GM12878 (cell line): ENCODE results near the gene CBX2. TPM values are rescaled to one million over a fixed set of nuclear protein-coding genes. Genes with fewer than 3 reads are reported as not detected.

Experiments used
- ATAC-seq: fragments of 200-7000 bp; cut with Tn5 transposase; 3 replicates; pipeline ENCODE4 v1.9.1; 2020; ENCODE audit warnings: mild to moderate bottlenecking, moderate library complexity
- BruUV-seq: library from RNA; stranded (reverse); fragments of 400-500 nt; replicated peaks from 2 replicates; lab custom pipeline; 2021; lab: Mats Ljungman, UMichigan
- CTCF ChIA-PET: fragments of 300-600 bp; sonication (Branson Sonifier 250); formaldehyde crosslinking; extraction: SDS; loops from one replicate; lab custom pipeline; 2021; ENCODE audit warnings: inconsistent platforms; lab: Yijun Ruan, JAX
- POLR2A ChIA-PET: fragments of 350-600 bp; formaldehyde crosslinking; extraction: SDS; loops from one replicate; lab custom pipeline; 2021; ENCODE audit warnings: inconsistent platforms; lab: Charles Lee
- RAD21 ChIA-PET: fragments of 300-600 bp; sonication (Branson Sonifier 250); formaldehyde crosslinking; loops from one replicate; lab custom pipeline; 2023; ENCODE audit warnings: antibody characterized with exemption; ENCODE audit not compliant: unreplicated experiment; lab: Charles Lee
- SMC1A ChIA-PET: fragments of 300-600 bp; sonication (Branson Sonifier 250); formaldehyde crosslinking; loops from one replicate; lab custom pipeline; 2023; ENCODE audit not compliant: unreplicated experiment, uncharacterized antibody; lab: Charles Lee
- DNase-seq: peaks from one replicate; pipeline ENCODE4 v3.0.0-alpha.2; 2011; ENCODE audit warnings: low read depth, low spot score
- FAIRE-seq: peaks from 3 replicates; lab custom pipeline; 2011; peaks lifted over from hg19 to GRCh38; lab: Jason Lieb, UNC
- H2AFZ ChIP-seq: 2 replicates; pipeline ENCODE4 v1.6.0; 2011; ENCODE audit warnings: low read depth, low read length, control low read depth; ENCODE audit not compliant: control insufficient read depth
- H3K27ac ChIP-seq: 2 replicates; pipeline ENCODE4 v1.5.1; 2011; ENCODE audit warnings: control low read depth; ENCODE audit not compliant: control insufficient read depth, insufficient read depth
- H3K27me3 ChIP-seq, 2 experiments: replicated peaks in 1 of 2; 2 replicates each; pipeline versions ENCODE4 v1.6.0 to v1.6.1; 2011; ENCODE audit warnings: low read length in 1 of 2; ENCODE audit not compliant: control insufficient read depth in 2 of 2, insufficient read depth in 2 of 2
- H3K36me3 ChIP-seq, 2 experiments: 2 replicates each; pipeline ENCODE4 v1.5.1; 2011; ENCODE audit warnings: low read length in 1 of 2; ENCODE audit not compliant: control insufficient read depth in 2 of 2, insufficient read depth in 2 of 2
- H3K4me1 ChIP-seq: 2 replicates; pipeline ENCODE4 v1.6.1; 2011; ENCODE audit warnings: mild to moderate bottlenecking, low read length, moderate library complexity, mixed read lengths; ENCODE audit not compliant: control insufficient read depth, insufficient read depth
- H3K4me2 ChIP-seq: 2 replicates; pipeline ENCODE4 v1.6.0; 2011; ENCODE audit warnings: control low read depth; ENCODE audit not compliant: control insufficient read depth, insufficient read depth
- H3K4me3 ChIP-seq: fragments of 200-600 bp; sonication (generic); 2 replicates; pipeline ENCODE4 v1.5.1; 2016
- H3K79me2 ChIP-seq: 2 replicates; pipeline ENCODE4 v1.6.0; 2011; ENCODE audit warnings: low read length; ENCODE audit not compliant: control insufficient read depth, insufficient read depth
- H3K9ac ChIP-seq: 2 replicates; pipeline ENCODE4 v1.8.0; 2011; ENCODE audit warnings: low read length, control low read depth, mixed read lengths; ENCODE audit not compliant: control insufficient read depth, insufficient read depth
- H3K9me3 ChIP-seq: replicated peaks from 3 replicates; pipeline ENCODE4 v1.5.1; 2011; ENCODE audit warnings: mild to moderate bottlenecking, low read length; ENCODE audit not compliant: control insufficient read depth, insufficient read depth
- H4K20me1 ChIP-seq: 2 replicates; pipeline ENCODE4 v1.6.0; 2011; ENCODE audit not compliant: control insufficient read depth, insufficient read depth
- ATF3 ChIP-seq: IDR thresholded peaks from 2 replicates; pipeline ENCODE4 v1.6.1; 2011; ENCODE audit warnings: low read depth, mild to moderate bottlenecking, low read length, moderate library complexity, borderline replicate concordance; ENCODE audit errors: extremely low read depth
- BMI1 ChIP-seq: fragments of 450-650 bp; IDR thresholded peaks from 2 replicates; pipeline ENCODE4 v1.6.1; 2016; ENCODE audit warnings: mild to moderate bottlenecking, moderate library complexity, borderline replicate concordance
- IKZF2 ChIP-seq, 2 experiments: fragments of 450-650 bp; IDR thresholded peaks; 2 replicates each; pipeline ENCODE4 v1.6.1; 2017; ENCODE audit warnings: mild to moderate bottlenecking in 2 of 2, moderate library complexity in 2 of 2
- PAX8 ChIP-seq: fragments of 450-650 bp; IDR thresholded peaks from 2 replicates; pipeline ENCODE4 v1.6.1; 2017; ENCODE audit warnings: mild to moderate bottlenecking, moderate library complexity
- SREBF1 ChIP-seq: IDR thresholded peaks from 2 replicates; pipeline ENCODE4 v1.6.1; 2012; ENCODE audit warnings: mild to moderate bottlenecking, low read length
- YY1 ChIP-seq: IDR thresholded peaks from 2 replicates; pipeline ENCODE4 v1.6.1; 2011; ENCODE audit warnings: low read depth, mild to moderate bottlenecking, low read length
- ZBED1 ChIP-seq: IDR thresholded peaks from 2 replicates; pipeline ENCODE4 v1.6.1; 2016; ENCODE audit warnings: borderline replicate concordance
- WGBS: methylation state at CpG from one replicate; pipeline ENCODE4 v1.1.6; 2016; ENCODE audit warnings: low lambda C conversion rate; ENCODE audit not compliant: insufficient replicate concordance, insufficient coverage; ENCODE audit errors: missing lambda C conversion rate; 5-methylcytosine and 5-hydroxymethylcytosine counted together
- in situ Hi-C: fragments of 300-500 bp; cut with MboI; formaldehyde crosslinking; loops from 9 replicates; pipeline ENCODE4 v1.14.3; 2018; ENCODE audit warnings: mixed read lengths
- intact Hi-C: fragments of 100-400 bp; cut with micrococcal nuclease; formaldehyde crosslinking; loops from one replicate; pipeline ENCODE4 v1.14.2; 2022; ENCODE audit not compliant: unreplicated experiment
- polyA plus RNA-seq, 11 experiments: library from polyadenylated mRNA; depleted of rRNA in 4 of 11; unstranded in 6 of 11; stranded (reverse) in 5 of 11; fragments of >200 nt; fragmentation: Nextera tagmentation in 4 of 11; fragmentation: Illumina TruSeq in 1 of 11; extraction: Ambion mirVana in 4 of 11; extraction: Trizol in 1 of 11; gene quantifications; 1 replicate in 1 of 11; 2 replicates in 10 of 11; pipeline versions ENCODE4 v1.2.1 to v1.2.3, GENCODE V29; 2011 to 2016; ENCODE audit warnings: inconsistent platforms in 2 of 11, missing spikeins in 2 of 11, low read depth in 1 of 11
- total RNA-seq, 4 experiments: library from RNA; depleted of rRNA in 3 of 4; stranded (reverse); fragments of >200 nt in 3 of 4; fragmentation: Illumina TruSeq in 1 of 4; extraction: Trizol in 1 of 4; gene quantifications; 2 replicates each; pipeline versions ENCODE4 v1.2.1 to v1.2.3, GENCODE V29; 2013 to 2021

The CBX2 gene
- total and polyA plus RNA-seq, 10 of the 15 experiments (the other 5 are each of a cell fraction or from before 2014, with no cell fraction given) = 0.35 to 7.5 (median 4.2) TPM

GRCh38 chr17:79806446-79806760, 28.5 kb downstream of the CBX2 start:
- Histone ChIP-seq H3K36me3 (no peaks in the 10 kb centered on the region), H3K9me3 (no peaks in the 10 kb centered on the region; the same call in 2 of the 3 replicates), H2AFZ (no peak overlapping the region), H3K27ac (no peak overlapping the region), H3K4me3 (no peak overlapping the region)
- no peak for FAIRE-seq
- SMC1A ChIA-PET = interaction anchor here (1.2 kb wide), 1 partner anchor 9 kb away, joined by 3 read pairs; the partner anchor contains the start of gene CBX8
- intact Hi-C loops = no loop called here
- no TSS peak for BruUV-seq
- TF ChIP-seq IKZF2 (IDR thresholded peaks at IDR 0.05) = no peak
- TF ChIP-seq PAX8 = no peak
- TF ChIP-seq BMI1 = no peak
- no peak for TF ChIP-seq ATF3
- no peak for TF ChIP-seq SREBF1
- no peak for TF ChIP-seq YY1
- TF ChIP-seq ZBED1 = no peak
- TF ChIP-seq, all 136 proteins: peak for 0
- H4K20me1 ChIP-seq = no peaks in the 10 kb centered on the region
- ChIA-PET CTCF (interaction anchor here (1.5 to 1.9 kb wide), 2 partner anchors 117 to 164 kb away, joined by 3 to 6 read pairs; no protein-coding TSS in a partner anchor), POLR2A (interaction anchor here (1.5 to 1.9 kb wide), 2 partner anchors 13 to 30 kb away, joined by 3 to 5 read pairs; no protein-coding TSS in a partner anchor), RAD21 (interaction anchor here (0.8 to 1.4 kb wide), 2 partner anchors 9 to 117 kb away, joined by 3 to 5 read pairs; partner anchors contain the start of gene CBX8)
- peaks cover 36% of the 10 kb centered on the region for H3K4me1 ChIP-seq
- peaks cover 24 to 38% of the 10 kb centered on the region in 2 experiments for H3K27me3 ChIP-seq
- 2% methylated on average over 4 of the region's 4 CpGs for WGBS
- no peak for ATAC-seq
- H3K4me2 ChIP-seq = no peak overlapping the region
- H3K79me2 ChIP-seq = no peaks in the 10 kb centered on the region
- no peak overlapping the region for H3K9ac ChIP-seq
- DNase-seq = no peak
- in situ Hi-C loops = loop anchor here (5.0 kb wide), 1 partner anchor 36 kb away; no protein-coding TSS in a partner anchor
